ENCODE results near the gene TCOF1.

- no peak for TF ChIP-seq CTCF (IDR thresholded peaks at IDR 0.05)
- no peak for TF ChIP-seq POLR2A (IDR thresholded peaks at IDR 0.05)
Measured at GRCh38 chr5:150342583-150342982, 14.9 kb upstream of the TCOF1 start.

Data from tibial nerve (tissue), 3 donors.